Endothelial cell of umbilical vein (primary cell): Measurements from ENCODE around the gene PPP6R1. TPM values are rescaled to one million over a fixed set of nuclear protein-coding genes. Genes with fewer than 3 reads are reported as not detected.

Source experiments
- BruUV-seq: library from RNA; stranded (reverse); fragments of 400-500 nt; replicated peaks from 2 replicates; lab custom pipeline; 2021; lab: Mats Ljungman, UMichigan
- CTCF ChIA-PET: fragments of 300-600, 350-600 bp; sonication (Branson Sonifier 250); formaldehyde crosslinking; loops from one replicate; lab custom pipeline; 2021; ENCODE audit warnings: antibody characterized with exemption, inconsistent platforms; lab: Charles Lee
- POLR2A ChIA-PET: fragments of 300-600, 350-600 bp; sonication (Branson Sonifier 250); formaldehyde crosslinking; loops from one replicate; lab custom pipeline; 2021; ENCODE audit warnings: antibody characterized with exemption, inconsistent platforms; lab: Charles Lee
- DNase-seq: peaks from one replicate; pipeline ENCODE4 v3.0.0-alpha.2; 2011; ENCODE audit warnings: low read depth, low spot score
- FAIRE-seq: peaks from 2 replicates; lab custom pipeline; 2011; peaks lifted over from hg19 to GRCh38; lab: Jason Lieb, UNC
- H2AFZ ChIP-seq: 2 replicates; pipeline ENCODE4 v1.6.0; 2012; ENCODE audit warnings: low read depth, low read length, control low read depth, inconsistent platforms
- H3K27ac ChIP-seq: 2 replicates; pipeline ENCODE4 v1.5.1; 2011; ENCODE audit warnings: low read depth, mild to moderate bottlenecking, control low read depth, low read length, moderate library complexity; ENCODE audit not compliant: insufficient read depth
- H3K27me3 ChIP-seq, 2 experiments: 2 replicates each; pipeline versions ENCODE4 v1.6.0 to v1.6.1; 2011; ENCODE audit warnings: low read length in 2 of 2, mixed read lengths in 1 of 2; ENCODE audit not compliant: control insufficient read depth in 2 of 2, insufficient read depth in 2 of 2
- H3K36me3 ChIP-seq, 2 experiments: 2 replicates in 1 of 2; 3 replicates in 1 of 2; pipeline ENCODE4 v1.5.1; 2011; ENCODE audit warnings: low read length in 2 of 2, mild to moderate bottlenecking in 1 of 2, moderate library complexity in 1 of 2; ENCODE audit not compliant: control insufficient read depth in 2 of 2, insufficient read depth in 2 of 2; ENCODE audit errors: extremely low read depth in 1 of 2
- H3K4me1 ChIP-seq: 3 replicates; pipeline ENCODE4 v1.5.1; 2011; ENCODE audit warnings: mild to moderate bottlenecking, low read length; ENCODE audit not compliant: control insufficient read depth, insufficient read depth; ENCODE audit errors: extremely low read depth
- H3K4me2 ChIP-seq: 2 replicates; pipeline ENCODE4 v1.6.1; 2011; ENCODE audit warnings: low read length, control low read depth, mixed read lengths; ENCODE audit not compliant: insufficient read depth
- H3K4me3 ChIP-seq, 3 experiments: fragments of 200-600 bp in 1 of 3; sonication (generic), shearing (Covaris generic) in 1 of 3; replicated peaks in 1 of 3; 2 replicates each; pipeline ENCODE4 v1.5.1; 2011 to 2016; ENCODE audit warnings: control low read depth in 3 of 3, low read length in 3 of 3, mild to moderate bottlenecking in 2 of 3, inconsistent platforms in 1 of 3, low read depth in 1 of 3, moderate library complexity in 1 of 3; ENCODE audit not compliant: insufficient read depth in 1 of 3
- H3K79me2 ChIP-seq: 2 replicates; pipeline ENCODE4 v1.6.0; 2012; ENCODE audit warnings: low read length, inconsistent platforms; ENCODE audit not compliant: control insufficient read depth, insufficient read depth
- H3K9ac ChIP-seq: replicated peaks from 2 replicates; pipeline ENCODE3; 2011; ENCODE audit warnings: low read length, control low read depth; ENCODE audit not compliant: insufficient read depth; ENCODE audit errors: extremely low read depth
- H3K9me1 ChIP-seq: replicated peaks from 3 replicates; pipeline ENCODE4 v1.6.0; 2011; ENCODE audit warnings: mild to moderate bottlenecking, low read length; ENCODE audit not compliant: control insufficient read depth, insufficient read depth; ENCODE audit errors: extremely low read depth
- H3K9me3 ChIP-seq: replicated peaks from 2 replicates; pipeline ENCODE4 v1.5.1; 2012; ENCODE audit warnings: low read length, inconsistent platforms; ENCODE audit not compliant: control insufficient read depth, insufficient read depth
- H4K20me1 ChIP-seq: replicated peaks from 2 replicates; pipeline ENCODE3; 2011; ENCODE audit warnings: mild to moderate bottlenecking, low read length; ENCODE audit not compliant: control insufficient read depth, insufficient read depth; ENCODE audit errors: extremely low read depth
- EZH2 ChIP-seq: IDR thresholded peaks from 2 replicates; pipeline ENCODE4 v1.6.1; 2012; ENCODE audit warnings: borderline replicate concordance, low read depth, mild to moderate bottlenecking, moderate library complexity, low read length, inconsistent platforms; ENCODE audit not compliant: severe bottlenecking
- FOS ChIP-seq: IDR thresholded peaks from 2 replicates; pipeline ENCODE4 v1.6.1; 2011; ENCODE audit warnings: mild to moderate bottlenecking, low read length, moderate library complexity, borderline replicate concordance; ENCODE audit not compliant: insufficient read depth
- GATA2 ChIP-seq: IDR thresholded peaks from 2 replicates; pipeline ENCODE4 v1.7.0; 2011; ENCODE audit warnings: low read depth, mild to moderate bottlenecking, moderate library complexity, mixed read lengths, low read length; ENCODE audit not compliant: insufficient read length, insufficient read depth
- JUN ChIP-seq: IDR thresholded peaks from 2 replicates; pipeline ENCODE4 v1.6.1; 2011; ENCODE audit warnings: borderline replicate concordance, low read depth; ENCODE audit not compliant: insufficient read length, insufficient read depth
- MYC ChIP-seq: IDR thresholded peaks from one replicate; pipeline ENCODE4 v1.6.1; 2011; ENCODE audit warnings: mild to moderate bottlenecking, low read depth, low read length
- POLR2A ChIP-seq: IDR thresholded peaks from 2 replicates; pipeline ENCODE4 v1.6.1; 2012; ENCODE audit warnings: low read depth, mild to moderate bottlenecking, control low read depth, low read length
- POLR2AphosphoS5 ChIP-seq: IDR thresholded peaks from 2 replicates; pipeline ENCODE4 v1.6.1; 2012; ENCODE audit warnings: low read depth, mild to moderate bottlenecking, control low read depth, low read length, moderate library complexity; ENCODE audit not compliant: insufficient read depth
- dilution Hi-C: fragments of 300-500 bp; cut with MboI; formaldehyde crosslinking; loops from one replicate; pipeline ENCODE4 v1.15.0; 2019; ENCODE audit warnings: low sequenced_read_pairs; ENCODE audit not compliant: extremely low pct_ligation_motif_present
- intact Hi-C: fragments of 100-400 bp; cut with micrococcal nuclease; formaldehyde crosslinking; loops from one replicate; pipeline ENCODE4 v1.10.0; 2022
- polyA plus RNA-seq, 4 experiments: library from polyadenylated mRNA; depleted of rRNA in 3 of 4; stranded (reverse) in 3 of 4; unstranded in 1 of 4; fragments of >200 nt; gene quantifications; 2 replicates each; pipeline versions ENCODE4 v1.2.1 to v1.2.3, GENCODE V29; 2011 to 2012; ENCODE audit warnings: missing spikeins in 1 of 4
- total RNA-seq: library from RNA; stranded (reverse); gene quantifications from 2 replicates; pipeline ENCODE4 v1.2.3, GENCODE V29; 2021
- TF ChIP-seq, protein P1 (sequence below): IDR thresholded peaks from 2 replicates; pipeline ENCODE4 v1.6.1; 2011; ENCODE audit not compliant: insufficient read depth, insufficient read length
- TF ChIP-seq, protein P2 (sequence below), 2 donors: IDR thresholded peaks; 1 replicate in 1 of 2; 2 replicates in 1 of 2; pipeline ENCODE4 v1.5.1; 2011; ENCODE audit warnings: low read length in 2 of 2, mild to moderate bottlenecking in 2 of 2, moderate library complexity in 2 of 2, control low read depth in 1 of 2, inconsistent platforms in 1 of 2, low read depth in 1 of 2; ENCODE audit not compliant: insufficient read depth in 1 of 2; ENCODE audit errors: extremely low read depth in 1 of 2

Gene PPP6R1
- total and polyA plus RNA-seq, 2 donors (not counting 3 experiments of a cell fraction or from before 2014, with no cell fraction given), result 35.7 to 71.8 TPM

DNA sequence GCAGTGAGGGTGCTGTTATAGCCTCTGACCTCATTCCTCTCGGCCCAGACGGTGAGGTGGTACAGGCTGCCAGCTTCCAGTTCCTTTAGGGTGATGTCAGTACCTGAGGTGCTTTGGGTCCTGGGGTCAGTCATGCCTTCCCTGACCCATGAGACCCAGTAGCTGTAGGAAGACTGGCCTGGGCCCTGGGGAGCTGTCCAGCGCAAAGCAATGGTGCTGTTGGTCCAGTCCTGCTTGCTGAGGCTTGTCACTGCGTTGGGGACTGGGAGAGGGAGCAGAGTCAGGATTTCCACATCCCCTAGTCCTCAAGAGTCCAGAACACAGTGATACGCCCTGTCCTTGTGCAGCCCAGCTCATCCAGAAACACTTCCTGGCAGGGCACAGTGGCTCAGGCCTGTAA, 60.2 kb downstream of the PPP6R1 start:
- Histone ChIP-seq H3K79me2 (no peaks in the 10 kb centered on the region), H4K20me1 (no peaks in the 10 kb centered on the region), H3K36me3 (no peaks in the 10 kb centered on the region), H3K9ac (no peak overlapping the region), H3K4me1 (no peaks in the 10 kb centered on the region), H3K4me3 (no peak overlapping the region), H3K9me3 (no peaks in the 10 kb centered on the region), H3K27ac (no peak overlapping the region), H2AFZ (no peak overlapping the region), H3K9me1 (no peaks in the 10 kb centered on the region), H3K27me3 (no peaks in the 10 kb centered on the region), H3K4me2 (no peak overlapping the region)
- TF ChIP-seq, protein P1, sequence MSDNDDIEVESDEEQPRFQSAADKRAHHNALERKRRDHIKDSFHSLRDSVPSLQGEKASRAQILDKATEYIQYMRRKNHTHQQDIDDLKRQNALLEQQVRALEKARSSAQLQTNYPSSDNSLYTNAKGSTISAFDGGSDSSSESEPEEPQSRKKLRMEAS, result no peak
- TF ChIP-seq, protein P2, sequence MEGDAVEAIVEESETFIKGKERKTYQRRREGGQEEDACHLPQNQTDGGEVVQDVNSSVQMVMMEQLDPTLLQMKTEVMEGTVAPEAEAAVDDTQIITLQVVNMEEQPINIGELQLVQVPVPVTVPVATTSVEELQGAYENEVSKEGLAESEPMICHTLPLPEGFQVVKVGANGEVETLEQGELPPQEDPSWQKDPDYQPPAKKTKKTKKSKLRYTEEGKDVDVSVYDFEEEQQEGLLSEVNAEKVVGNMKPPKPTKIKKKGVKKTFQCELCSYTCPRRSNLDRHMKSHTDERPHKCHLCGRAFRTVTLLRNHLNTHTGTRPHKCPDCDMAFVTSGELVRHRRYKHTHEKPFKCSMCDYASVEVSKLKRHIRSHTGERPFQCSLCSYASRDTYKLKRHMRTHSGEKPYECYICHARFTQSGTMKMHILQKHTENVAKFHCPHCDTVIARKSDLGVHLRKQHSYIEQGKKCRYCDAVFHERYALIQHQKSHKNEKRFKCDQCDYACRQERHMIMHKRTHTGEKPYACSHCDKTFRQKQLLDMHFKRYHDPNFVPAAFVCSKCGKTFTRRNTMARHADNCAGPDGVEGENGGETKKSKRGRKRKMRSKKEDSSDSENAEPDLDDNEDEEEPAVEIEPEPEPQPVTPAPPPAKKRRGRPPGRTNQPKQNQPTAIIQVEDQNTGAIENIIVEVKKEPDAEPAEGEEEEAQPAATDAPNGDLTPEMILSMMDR (IDR thresholded peaks at IDR 0.05; ENCODE audit: extremely low read depth in 1 of 2, insufficient read depth in 1 of 2, low read depth in 1 of 2, low read length in 2 of 2), result no peak
- TF ChIP-seq GATA2 (no peak), EZH2 (no peak), POLR2AphosphoS5 (no peak), FOS (no peak), POLR2A (no peak), JUN (no peak), MYC (no peak)
- FAIRE-seq (no peak), DNase-seq (no peak)
- no TSS peak for BruUV-seq
- ChIA-PET POLR2A (interaction anchor here (1.0 kb wide), 1 partner anchor 18 kb away, joined by 3 read pairs; no protein-coding TSS in a partner anchor), CTCF (interaction anchor here (1.0 to 1.7 kb wide), 2 partner anchors 16 to 269 kb away, joined by 3 to 5 read pairs; no protein-coding TSS in a partner anchor)
- intact Hi-C loops, result no loop called here
- dilution Hi-C loops, result no loop called here
